Measurements from ENCODE around the gene FTL.

The FTL gene

GRCh38 chr19:48992581-48993174, 27.6 kb downstream of the FTL start:
- DNase-seq = peak; percentile 70

- peak; percentile 100 for DNase-seq
These were observed 28.3 kb downstream of the FTL start, which contains the start of the genes GYS1 and RUVBL2 for GRCh38 chr19:48993175-48994034. Gene GYS1, minus strand, starts transcription at chr19:48993309. Its CDS starts 197 bp downstream, at chr19:48993112. Gene RUVBL2, plus strand, starts transcription at chr19:48993887. Its CDS starts 25 bp downstream, at chr19:48993912.

GRCh38 chr19:48994035-48994386, 28.9 kb downstream of the FTL start:
- DNase-seq = no peak

DNA sequence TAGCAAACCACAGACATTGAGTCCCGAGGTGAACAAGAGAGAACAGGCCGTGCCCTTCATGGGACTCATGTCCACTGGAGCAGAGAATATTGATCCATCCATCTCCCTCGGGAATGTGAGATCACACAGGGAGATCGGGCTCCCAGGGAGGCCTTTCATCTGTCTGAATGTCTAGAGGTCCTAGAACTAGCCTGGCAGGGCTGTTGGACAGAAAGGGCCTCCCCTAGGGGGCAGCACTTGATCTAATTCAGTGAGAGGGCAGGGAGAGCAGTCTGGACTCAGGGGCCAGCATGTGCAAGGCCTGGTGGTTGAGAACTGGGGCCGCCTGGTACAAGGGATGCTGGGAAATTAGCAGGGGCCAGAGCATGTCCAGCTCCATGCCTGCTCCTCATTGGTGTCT, 32.9 kb downstream of the FTL start:
- peak; percentile 83 for DNase-seq

DNA sequence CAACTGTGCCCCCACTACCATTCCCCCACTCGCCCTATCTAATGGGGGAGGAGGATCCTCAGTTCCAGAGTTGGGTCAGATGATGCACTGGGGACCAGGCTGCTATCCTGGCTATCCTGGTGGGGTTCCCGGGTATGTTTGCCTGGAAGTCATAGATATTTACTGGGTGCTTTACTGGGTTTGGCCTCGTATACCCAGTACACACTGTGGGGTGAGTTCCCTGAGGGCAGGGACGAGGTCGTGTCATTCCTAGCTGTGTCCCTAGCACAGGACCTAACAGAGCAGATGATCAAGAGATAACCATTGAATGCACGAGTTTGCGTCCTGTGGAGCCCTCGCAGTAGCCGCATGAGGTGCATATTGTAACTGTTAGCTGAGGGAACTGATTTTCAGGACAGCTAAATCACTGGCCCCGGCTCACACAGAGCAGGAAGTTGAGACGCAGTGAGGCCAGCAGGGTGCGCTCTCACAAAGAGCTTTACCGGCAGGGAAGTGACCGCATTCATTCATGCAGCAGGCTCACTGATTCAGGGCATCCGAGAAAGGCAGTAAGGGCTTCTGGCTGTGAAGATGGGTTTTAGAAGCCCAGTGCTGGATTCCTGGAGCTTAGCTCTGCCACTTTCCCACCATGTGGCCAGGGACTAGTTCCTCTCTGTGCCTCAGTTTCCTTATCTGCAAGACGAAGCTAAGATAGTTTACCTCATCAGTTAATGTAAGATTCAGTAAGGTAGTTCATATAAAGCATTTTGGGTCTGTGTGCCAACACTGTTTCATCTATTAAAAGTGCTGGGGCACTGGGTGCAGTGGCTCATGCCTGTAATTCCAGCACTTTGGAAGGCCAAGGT, 34.6 kb downstream of the FTL start:
- DNase-seq = peak; percentile 69

GRCh38 chr19:49004133-49004532, 39.0 kb downstream of the FTL start:
- DNase-seq = no peak

GRCh38 chr19:49004964-49005614, 40.0 kb downstream of the FTL start:
- no peak for DNase-seq

DNA sequence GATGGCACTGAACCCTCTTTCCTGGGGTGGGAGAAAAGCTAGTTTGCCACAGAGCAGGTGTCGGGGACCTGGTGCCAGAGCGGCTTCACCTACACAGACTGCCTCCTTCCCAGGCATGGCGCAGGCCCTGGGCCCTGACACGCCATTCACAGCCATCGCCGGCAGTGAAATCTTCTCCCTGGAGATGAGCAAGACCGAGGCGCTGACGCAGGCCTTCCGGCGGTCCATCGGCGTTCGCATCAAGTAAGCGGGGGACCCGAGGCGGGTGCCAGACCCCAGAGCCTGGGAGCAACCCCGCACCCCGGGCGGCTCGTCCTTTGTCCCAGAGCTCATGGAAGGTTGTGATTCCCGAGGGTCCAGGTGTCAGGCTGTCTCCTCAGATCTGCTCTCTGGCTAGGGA, 41.8 kb downstream of the FTL start:
- DNase-seq = no peak

GRCh38 chr19:49009828-49010227, 44.7 kb downstream of the FTL start:
- no peak for DNase-seq

DNA sequence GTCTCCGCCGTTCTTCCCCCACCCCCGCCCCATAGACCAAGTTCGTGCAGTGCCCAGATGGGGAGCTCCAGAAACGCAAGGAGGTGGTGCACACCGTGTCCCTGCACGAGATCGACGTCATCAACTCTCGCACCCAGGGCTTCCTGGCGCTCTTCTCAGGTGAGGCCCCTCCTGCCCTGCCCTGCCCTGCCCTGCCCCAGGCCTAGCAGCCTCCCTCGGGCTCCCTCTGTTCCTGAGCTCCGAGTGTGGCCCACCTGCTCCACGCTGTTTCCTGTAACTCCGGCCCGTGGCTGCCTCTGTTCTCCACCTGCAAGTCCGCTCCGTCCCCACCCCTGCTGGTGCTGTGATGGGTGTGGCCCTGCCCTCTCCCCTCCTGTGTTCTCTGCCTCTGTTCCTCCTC, 45.3 kb downstream of the FTL start:
- no peak for DNase-seq

DNA sequence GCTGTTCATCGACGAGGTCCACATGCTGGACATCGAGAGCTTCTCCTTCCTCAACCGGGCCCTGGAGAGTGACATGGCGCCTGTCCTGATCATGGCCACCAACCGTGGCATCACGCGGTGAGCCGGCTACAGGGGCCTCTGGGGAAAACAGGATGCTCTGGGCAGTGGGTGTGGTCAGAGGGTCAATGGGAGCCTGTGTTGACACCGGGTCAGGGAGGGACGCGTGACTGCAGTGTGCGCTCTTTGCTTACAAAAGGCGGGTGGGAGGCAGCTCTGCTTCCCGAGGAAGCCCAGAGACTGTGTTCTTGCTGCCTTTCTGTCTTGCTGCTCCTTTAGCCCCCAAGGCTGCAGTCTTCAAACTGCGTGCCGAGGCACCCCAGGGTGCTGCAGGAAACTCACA, 46.1 kb downstream of the FTL start:
- DNase-seq = no peak

DNA sequence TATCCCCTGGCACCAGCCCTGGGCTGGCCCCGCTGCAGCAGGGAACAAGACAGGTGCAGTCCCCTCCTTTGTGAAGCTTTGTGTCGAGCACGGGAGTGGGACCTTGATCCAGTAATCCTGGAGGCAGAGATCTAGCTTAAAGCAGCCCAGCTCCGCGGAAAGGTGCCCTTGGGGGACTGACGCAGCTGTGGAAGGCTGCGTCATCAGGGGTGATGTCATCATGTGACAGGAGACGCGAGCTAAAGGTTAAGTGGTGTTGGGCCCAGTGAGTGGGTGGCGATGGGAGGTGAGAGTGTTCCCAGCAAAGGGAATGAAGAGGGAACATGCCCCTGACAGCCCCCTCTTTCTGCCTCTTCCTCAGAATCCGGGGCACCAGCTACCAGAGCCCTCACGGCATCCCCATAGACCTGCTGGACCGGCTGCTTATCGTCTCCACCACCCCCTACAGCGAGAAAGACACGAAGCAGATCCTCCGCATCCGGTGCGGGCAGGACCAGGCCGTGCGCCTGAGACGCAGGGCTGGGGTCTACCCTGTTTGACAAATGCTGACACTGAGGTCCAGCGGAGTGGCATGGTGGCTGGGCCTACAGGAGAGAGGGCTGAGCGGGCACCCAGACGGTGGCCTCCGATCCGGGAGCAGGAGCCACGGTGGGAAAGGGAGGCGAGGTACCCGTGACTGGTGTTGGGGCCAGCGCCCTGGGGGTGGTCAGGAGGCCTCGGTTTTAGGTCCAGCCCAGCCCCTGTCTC, 49.2 kb downstream of the FTL start:
- DNase-seq = no peak

GRCh38 chr19:49014870-49015255, 49.8 kb downstream of the FTL start:
- DNase-seq = no peak

GRCh38 chr19:49016067-49016839, 51.1 kb downstream of the FTL start:
- DNase-seq = no peak
